ENCODE measurements around the gene MAST2. TPM values are rescaled to one million over a fixed set of nuclear protein-coding genes. Genes with fewer than 3 reads are reported as not detected.

MAST2 gene
- total and polyA plus RNA-seq, 11 donors = 56.8 to 123 (median 79.7) TPM

DNA sequence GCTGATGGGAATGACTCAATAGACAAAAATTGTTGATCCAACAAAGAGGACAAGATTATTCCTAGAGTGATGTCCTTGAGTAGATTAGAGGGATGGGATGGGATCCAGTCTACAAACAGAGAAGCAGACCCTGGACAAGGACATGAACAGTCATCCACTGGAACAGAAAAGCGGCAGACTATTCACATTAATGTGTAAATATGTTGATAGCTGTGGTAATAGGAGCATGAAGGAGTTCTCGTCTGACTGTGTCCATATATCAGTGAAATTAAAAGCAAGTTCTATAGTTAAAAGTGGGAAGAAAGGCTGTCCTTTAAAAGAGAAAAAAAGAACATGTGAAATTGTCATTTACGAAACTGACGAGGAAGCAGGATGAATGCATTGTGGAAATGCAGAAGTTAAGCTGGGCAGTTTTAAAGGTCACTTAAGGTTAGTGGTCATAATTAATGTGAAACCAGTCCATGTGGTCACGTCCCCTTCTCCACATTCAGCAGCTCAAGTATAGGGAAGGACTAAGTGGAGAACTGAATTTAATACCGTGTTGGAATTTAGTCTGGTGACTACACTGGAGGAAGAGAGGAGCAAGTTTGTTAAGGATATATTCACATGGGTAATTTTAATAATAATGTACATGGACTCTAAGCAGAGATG is 266.9 kb downstream of the MAST2 start:
- WGBS, 4 donors = 70 to 77% (median 72%) methylated on average over 6 of the region's 6 CpGs
- intact Hi-C loops (cut with DNase I) = no loop called here
- ATAC-seq = peak in 3 of 4 donors; percentile 63 to 76 (median 65)

GRCh38 chr1:46072975-46073374 is 269.6 kb downstream of the MAST2 start:
- intact Hi-C loops (cut with DNase I) = no loop called here
- DNase-seq (no peak), ATAC-seq (no peak)
- TF ChIP-seq CTCF (IDR thresholded peaks at IDR 0.05) = no peak
- TF ChIP-seq POLR2A (IDR thresholded peaks at IDR 0.05) = no peak
- Histone ChIP-seq H3K4me3 (no peak overlapping the region), H3K4me1 (peaks cover 0 to 25% (median 0%) of the 10 kb centered on the region in 12 donors), H3K36me3 (peaks cover 0 to 73% (median 14%) of the 10 kb centered on the region in 9 donors), H3K27me3 (no peaks in the 10 kb centered on the region), H3K27ac (no peak overlapping the region), H3K9me3 (no peaks in the 10 kb centered on the region)
- WGBS, 4 donors = 92 to 99% (median 95%) methylated on average over 1 of the region's 1 CpG

More for the DNA sequence above, 266.9 kb downstream of the MAST2 start:
- no peaks in the 10 kb centered on the region for H3K9me3 ChIP-seq
- H3K4me3 ChIP-seq = no peak overlapping the region
- H3K36me3 ChIP-seq = peaks cover 0 to 74% (median 23%) of the 10 kb centered on the region in 9 donors
- no peak for TF ChIP-seq POLR2A (IDR thresholded peaks at IDR 0.05)
- no peak for TF ChIP-seq CTCF (IDR thresholded peaks at IDR 0.05)
- H3K27me3 ChIP-seq = no peaks in the 10 kb centered on the region
- peaks cover 0 to 27% (median under 1%) of the 10 kb centered on the region in 12 donors for H3K4me1 ChIP-seq
- peak overlapping the region in 2 of 12 donors; percentile 3 to 72 for H3K27ac ChIP-seq
- no peak for DNase-seq

DNA sequence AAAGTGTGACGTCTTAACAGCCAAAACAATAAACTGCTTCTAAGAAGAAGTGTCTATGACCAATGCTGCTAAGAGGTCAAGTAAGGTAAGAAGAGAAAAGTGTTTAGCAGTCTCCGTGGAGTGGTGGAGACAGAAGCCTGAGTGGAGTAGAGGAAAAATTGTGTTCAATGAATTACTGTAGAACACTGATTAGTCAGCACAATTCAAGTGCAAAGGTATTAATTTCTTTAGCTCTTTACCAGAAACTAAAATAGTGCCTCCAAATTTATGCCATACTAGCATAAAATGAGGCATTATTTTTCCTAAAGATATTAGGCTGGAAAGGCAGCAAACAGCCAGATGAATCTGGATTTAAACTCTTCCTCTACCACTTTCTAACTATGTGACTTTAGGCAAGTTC is 272.9 kb downstream of the MAST2 start:
- H3K4me3 ChIP-seq = no peak overlapping the region
- DNase-seq (no peak), ATAC-seq (no peak)
- intact Hi-C loops (cut with DNase I) = loop anchor here in 1 of 10 donors (5.0 kb wide), 1 partner anchor 36 kb away; no protein-coding TSS in a partner anchor
- no peak overlapping the region for H3K27ac ChIP-seq
- 80 to 86% (median 83%) methylated on average over 2 of the region's 2 CpGs for WGBS, 4 donors
- peaks cover 0 to 51% (median 14%) of the 10 kb centered on the region in 9 donors for H3K36me3 ChIP-seq
- H3K4me1 ChIP-seq = peaks cover 0 to 10% (median 3%) of the 10 kb centered on the region in 12 donors
- TF ChIP-seq POLR2A (IDR thresholded peaks at IDR 0.05) = no peak
- no peak for TF ChIP-seq CTCF (IDR thresholded peaks at IDR 0.05)
- no peaks in the 10 kb centered on the region for H3K9me3 ChIP-seq
- H3K27me3 ChIP-seq = no peaks in the 10 kb centered on the region

DNA sequence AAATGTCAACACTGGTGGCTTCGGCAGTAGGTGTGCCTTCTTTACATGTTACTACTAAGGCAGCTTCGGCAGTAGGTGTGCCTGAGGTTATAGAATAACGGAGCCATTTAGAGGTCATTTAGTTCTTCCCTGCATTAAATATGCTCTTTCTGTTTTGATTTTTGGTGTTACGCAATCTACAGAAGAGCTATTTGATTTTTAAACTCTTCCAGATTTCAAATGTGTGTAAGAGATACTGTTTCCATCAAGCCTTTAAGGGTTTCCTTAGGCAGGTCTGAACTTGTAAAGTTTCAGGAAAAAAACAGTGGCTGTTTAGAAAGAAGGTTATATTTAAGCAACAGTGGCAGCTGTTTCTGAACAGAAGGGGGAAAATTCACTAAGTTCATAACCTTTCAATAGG is 274.2 kb downstream of the MAST2 start:
- TF ChIP-seq CTCF (IDR thresholded peaks at IDR 0.05) = no peak
- no peak for TF ChIP-seq POLR2A (IDR thresholded peaks at IDR 0.05)
- Histone ChIP-seq H3K4me3 (no peak overlapping the region), H3K27ac (no peak overlapping the region), H3K9me3 (no peaks in the 10 kb centered on the region), H3K36me3 (peaks cover 0 to 49% (median 14%) of the 10 kb centered on the region in 9 donors), H3K4me1 (peaks cover 0 to 12% (median 10%) of the 10 kb centered on the region in 12 donors), H3K27me3 (no peaks in the 10 kb centered on the region)
- intact Hi-C loops (cut with DNase I) = loop anchor here in 1 of 10 donors (5.0 kb wide), 1 partner anchor 35 kb away; no protein-coding TSS in a partner anchor
- no peak for DNase-seq
- no peak for ATAC-seq
- 93 to 97% (median 95%) methylated on average over 4 of the region's 4 CpGs for WGBS, 4 donors

All from heart left ventricle (tissue), 16 donors.